CD8-positive, alpha-beta memory T cell (primary cell): ENCODE results near the gene TMEM271. TPM values are rescaled to one million over a fixed set of nuclear protein-coding genes. Genes with fewer than 3 reads are reported as not detected.
A peak's percentile ranks its signal among the peaks of the same experiment; 100 is the strongest.
"Not testable (repeated sequence)": the region's sequence is repeated elsewhere in the genome, so short reads cannot be mapped to it uniquely, and the experiment has no call there.

Source experiments
- CTCF ChIA-PET: fragments of 350-600 bp; sonication (Branson Sonifier 250); formaldehyde crosslinking; loops from one replicate; lab custom pipeline; 2021; ENCODE audit warnings: antibody characterized with exemption; lab: Charles Lee
- POLR2A ChIA-PET: fragments of 350-600 bp; sonication (Branson Sonifier 250); formaldehyde crosslinking; loops from one replicate; lab custom pipeline; 2021; ENCODE audit warnings: antibody characterized with exemption; lab: Charles Lee
- DNase-seq, 5 donors: peaks; one replicate each; pipeline versions ENCODE4 v3.0.0 to v3.0.0-alpha.2; 2020 to 2022; ENCODE audit warnings: mixed read lengths in 1 of 5
- H3K27ac ChIP-seq: one replicate; pipeline ENCODE4 v1.7.0; 2013; ENCODE audit warnings: low read depth, mild to moderate bottlenecking, low read length, moderate library complexity
- H3K27me3 ChIP-seq: 2 replicates; pipeline ENCODE4 v1.7.0; 2013; ENCODE audit warnings: low read length, mild to moderate bottlenecking; ENCODE audit not compliant: insufficient read depth, poor library complexity, severe bottlenecking
- H3K36me3 ChIP-seq: 2 replicates; pipeline ENCODE4 v1.7.0; 2013; ENCODE audit warnings: mild to moderate bottlenecking, low read length, moderate library complexity; ENCODE audit not compliant: insufficient read depth
- H3K4me1 ChIP-seq: 2 replicates; pipeline ENCODE4 v1.7.0; 2013; ENCODE audit warnings: mild to moderate bottlenecking, low read length, moderate library complexity; ENCODE audit not compliant: insufficient read depth
- H3K4me3 ChIP-seq: 2 replicates; pipeline ENCODE4 v1.7.0; 2013; ENCODE audit warnings: mild to moderate bottlenecking, low read length
- H3K9me3 ChIP-seq: 2 replicates; pipeline ENCODE4 v1.7.0; 2013; ENCODE audit warnings: mild to moderate bottlenecking, low read length
- H3K27ac Mint-ChIP-seq, 8 donors: one replicate each; pipeline ENCODE4 v1.8.0; 2020 to 2021; ENCODE audit warnings: mixed read lengths in 8 of 8, mild to moderate bottlenecking in 6 of 8, inconsistent platforms in 3 of 8, moderate library complexity in 3 of 8
- H3K27me3 Mint-ChIP-seq, 2 donors: one replicate each; pipeline ENCODE4 v1.8.0; 2020 to 2021; ENCODE audit warnings: mixed read lengths in 2 of 2, mild to moderate bottlenecking in 1 of 2, moderate library complexity in 1 of 2
- H3K36me3 Mint-ChIP-seq, 3 donors: one replicate each; pipeline ENCODE4 v1.8.0; 2020 to 2021; ENCODE audit warnings: mixed read lengths in 3 of 3, inconsistent platforms in 1 of 3, mild to moderate bottlenecking in 1 of 3
- H3K4me1 Mint-ChIP-seq, 3 donors: one replicate each; pipeline ENCODE4 v1.8.0; 2020 to 2021; ENCODE audit warnings: mixed read lengths in 3 of 3, inconsistent platforms in 1 of 3, mild to moderate bottlenecking in 1 of 3
- H3K4me3 Mint-ChIP-seq, 7 donors: one replicate each; pipeline ENCODE4 v1.8.0; 2020 to 2021; ENCODE audit warnings: mixed read lengths in 7 of 7, mild to moderate bottlenecking in 6 of 7, moderate library complexity in 4 of 7, inconsistent platforms in 2 of 7
- H3K9me3 Mint-ChIP-seq, 5 donors: one replicate each; pipeline ENCODE4 v1.8.0; 2020 to 2022; ENCODE audit warnings: mixed read lengths in 5 of 5, mild to moderate bottlenecking in 3 of 5, moderate library complexity in 2 of 5, inconsistent platforms in 1 of 5
- polyA plus RNA-seq: library from polyadenylated mRNA; unstranded; fragments of 300-500 nt; fragmentation: Illumina TruSeq; gene quantifications from one replicate; pipeline ENCODE4 v1.2.3, GENCODE V29; 2021
- total RNA-seq, 2 experiments: library from RNA; stranded (reverse); gene quantifications; one replicate each; pipeline ENCODE4 v1.2.3, GENCODE V29; 2021

The TMEM271 gene
- total and polyA plus RNA-seq, 3 experiments from 2014 or later, result not detected

- peaks cover 0 to 2% (median 0%) of the 10 kb centered on the region in 5 donors for H3K9me3 Mint-ChIP-seq
- peaks cover 10 to 35% of the 10 kb centered on the region in 2 donors for H3K27me3 Mint-ChIP-seq
- H3K4me1 Mint-ChIP-seq, result peaks cover 5 to 10% (median 7%) of the 10 kb centered on the region in 3 donors
- Histone ChIP-seq H3K9me3 (no peaks in the 10 kb centered on the region), H3K36me3 (no peaks in the 10 kb centered on the region), H3K4me1 (no peaks in the 10 kb centered on the region), H3K4me3 (no peak overlapping the region), H3K27ac (no peak overlapping the region), H3K27me3 (no peaks in the 10 kb centered on the region)
- peak; percentile 13 to 62 (median 36) for DNase-seq
- ChIA-PET POLR2A (no interaction called here), CTCF (interaction anchor here (1.0 kb wide), 1 partner anchor 71 kb away, joined by 4 read pairs; the partner anchor contains the start of genes ATP5ME and MYL5)
- H3K36me3 Mint-ChIP-seq, result peaks cover 0 to 2% (median 0%) of the 10 kb centered on the region in 3 donors
- H3K4me3 Mint-ChIP-seq, result no peak overlapping the region
- peak overlapping the region in 2 of 8 donors; percentile 46 to 54 for H3K27ac Mint-ChIP-seq
Observed at GRCh38 chr4:602559-602942, 26.5 kb upstream of the TMEM271 start.

- POLR2A ChIA-PET, result no interaction called here
- no peaks in the 10 kb centered on the region for H3K27me3 ChIP-seq
- H3K9me3 ChIP-seq, result no peaks in the 10 kb centered on the region
- H3K27ac ChIP-seq, result no peak overlapping the region
- Mint-ChIP-seq H3K4me3 (no peak overlapping the region), H3K9me3 (peaks cover 0 to 2% (median 0%) of the 10 kb centered on the region in 5 donors), H3K4me1 (peaks cover 5 to 10% (median 7%) of the 10 kb centered on the region in 3 donors), H3K27ac (no peak overlapping the region), H3K27me3 (peaks cover 11 to 40% of the 10 kb centered on the region in 2 donors), H3K36me3 (peaks cover 0 to 2% (median 0%) of the 10 kb centered on the region in 3 donors)
- no peak overlapping the region for H3K4me3 ChIP-seq
- DNase-seq, result no peak
- CTCF ChIA-PET, result no interaction called here
- H3K36me3 ChIP-seq, result no peaks in the 10 kb centered on the region
- no peaks in the 10 kb centered on the region for H3K4me1 ChIP-seq
Observed at GRCh38 chr4:601612-602558, 25.8 kb upstream of the TMEM271 start.

GRCh38 chr4:600850-601515 lies 24.9 kb upstream of the TMEM271 start:
- ChIA-PET CTCF (no interaction called here), POLR2A (no interaction called here)
- no peak overlapping the region for H3K27ac ChIP-seq
- Mint-ChIP-seq H3K9me3 (peaks cover 0 to 2% (median 0%) of the 10 kb centered on the region in 5 donors), H3K4me3 (no peak overlapping the region), H3K36me3 (peaks cover 0 to 2% (median 0%) of the 10 kb centered on the region in 3 donors), H3K27me3 (peaks cover 15 to 46% of the 10 kb centered on the region in 2 donors), H3K27ac (no peak overlapping the region), H3K4me1 (peaks cover 5 to 10% (median 7%) of the 10 kb centered on the region in 3 donors)
- H3K4me1 ChIP-seq, result no peaks in the 10 kb centered on the region
- H3K4me3 ChIP-seq, result no peak overlapping the region
- H3K27me3 ChIP-seq, result no peaks in the 10 kb centered on the region
- DNase-seq, result no peak
- no peaks in the 10 kb centered on the region for H3K36me3 ChIP-seq
- no peaks in the 10 kb centered on the region for H3K9me3 ChIP-seq

- DNase-seq, result no peak
- no peaks in the 10 kb centered on the region for H3K36me3 ChIP-seq
- ChIA-PET CTCF (no interaction called here), POLR2A (no interaction called here)
- no peak overlapping the region for H3K4me3 Mint-ChIP-seq
- H3K36me3 Mint-ChIP-seq, result no peaks in the 10 kb centered on the region
- no peaks in the 10 kb centered on the region for H3K9me3 ChIP-seq
- peaks cover 0 to 2% (median 0%) of the 10 kb centered on the region in 5 donors for H3K9me3 Mint-ChIP-seq
- no peaks in the 10 kb centered on the region for H3K4me1 ChIP-seq
- H3K4me1 Mint-ChIP-seq, result peaks cover 5 to 7% (median 7%) of the 10 kb centered on the region in 3 donors
- H3K27ac ChIP-seq, result no peak overlapping the region
- H3K4me3 ChIP-seq, result no peak overlapping the region
- H3K27me3 Mint-ChIP-seq, result peaks cover 16 to 46% of the 10 kb centered on the region in 2 donors
- no peaks in the 10 kb centered on the region for H3K27me3 ChIP-seq
- H3K27ac Mint-ChIP-seq, result no peak overlapping the region
Observed at GRCh38 chr4:600166-600565, 24.1 kb upstream of the TMEM271 start.

GRCh38 chr4:598925-599324 lies 22.8 kb upstream of the TMEM271 start:
- CTCF ChIA-PET, result no interaction called here
- H3K4me3 Mint-ChIP-seq, result no peak overlapping the region
- H3K9me3 ChIP-seq, result no peaks in the 10 kb centered on the region
- peaks cover 0 to 8% (median 7%) of the 10 kb centered on the region in 5 donors for H3K9me3 Mint-ChIP-seq
- no peak for DNase-seq
- H3K27ac Mint-ChIP-seq, result no peak overlapping the region
- H3K36me3 Mint-ChIP-seq, result no peaks in the 10 kb centered on the region
- H3K4me3 ChIP-seq, result no peak overlapping the region
- peaks cover 15 to 51% of the 10 kb centered on the region in 2 donors for H3K27me3 Mint-ChIP-seq
- peaks cover 3 to 4% (median 4%) of the 10 kb centered on the region in 3 donors for H3K4me1 Mint-ChIP-seq
- H3K27ac ChIP-seq, result no peak overlapping the region
- POLR2A ChIA-PET, result no interaction called here
- no peaks in the 10 kb centered on the region for H3K4me1 ChIP-seq
- H3K36me3 ChIP-seq, result no peaks in the 10 kb centered on the region
- H3K27me3 ChIP-seq, result no peaks in the 10 kb centered on the region

- H3K36me3 Mint-ChIP-seq, result no peaks in the 10 kb centered on the region
- H3K27ac Mint-ChIP-seq, result no peak overlapping the region
- no peaks in the 10 kb centered on the region for H3K4me1 ChIP-seq
- no peaks in the 10 kb centered on the region for H3K27me3 ChIP-seq
- H3K4me3 ChIP-seq, result no peak overlapping the region
- no peaks in the 10 kb centered on the region for H3K9me3 ChIP-seq
- CTCF ChIA-PET, result no interaction called here
- no peak for DNase-seq
- H3K27ac ChIP-seq, result no peak overlapping the region
- POLR2A ChIA-PET, result no interaction called here
- H3K4me1 Mint-ChIP-seq, result no peaks in the 10 kb centered on the region
- peaks cover 0 to 13% (median 11%) of the 10 kb centered on the region in 5 donors for H3K9me3 Mint-ChIP-seq
- H3K27me3 Mint-ChIP-seq, result peaks cover 20 to 47% of the 10 kb centered on the region in 2 donors
- no peak overlapping the region for H3K4me3 Mint-ChIP-seq
- H3K36me3 ChIP-seq, result no peaks in the 10 kb centered on the region
Observed at GRCh38 chr4:592825-593520, 16.9 kb upstream of the TMEM271 start.

GRCh38 chr4:592178-592577 lies 16.1 kb upstream of the TMEM271 start:
- H3K27me3 ChIP-seq, POLR2A ChIA-PET, H3K4me3 ChIP-seq, H3K36me3 ChIP-seq, DNase-seq, H3K9me3 ChIP-seq, H3K4me1 ChIP-seq, H3K27ac ChIP-seq, H3K27ac Mint-ChIP-seq, H3K4me1 Mint-ChIP-seq, CTCF ChIA-PET, H3K36me3 Mint-ChIP-seq, H3K4me3 Mint-ChIP-seq: not testable (repeated sequence)
- Mint-ChIP-seq H3K9me3 (peaks cover 0 to 13% (median 11%) of the 10 kb centered on the region in 5 donors), H3K27me3 (peaks cover 20 to 47% of the 10 kb centered on the region in 2 donors)
